ENCODE data around the gene SEC23A.

DNA sequence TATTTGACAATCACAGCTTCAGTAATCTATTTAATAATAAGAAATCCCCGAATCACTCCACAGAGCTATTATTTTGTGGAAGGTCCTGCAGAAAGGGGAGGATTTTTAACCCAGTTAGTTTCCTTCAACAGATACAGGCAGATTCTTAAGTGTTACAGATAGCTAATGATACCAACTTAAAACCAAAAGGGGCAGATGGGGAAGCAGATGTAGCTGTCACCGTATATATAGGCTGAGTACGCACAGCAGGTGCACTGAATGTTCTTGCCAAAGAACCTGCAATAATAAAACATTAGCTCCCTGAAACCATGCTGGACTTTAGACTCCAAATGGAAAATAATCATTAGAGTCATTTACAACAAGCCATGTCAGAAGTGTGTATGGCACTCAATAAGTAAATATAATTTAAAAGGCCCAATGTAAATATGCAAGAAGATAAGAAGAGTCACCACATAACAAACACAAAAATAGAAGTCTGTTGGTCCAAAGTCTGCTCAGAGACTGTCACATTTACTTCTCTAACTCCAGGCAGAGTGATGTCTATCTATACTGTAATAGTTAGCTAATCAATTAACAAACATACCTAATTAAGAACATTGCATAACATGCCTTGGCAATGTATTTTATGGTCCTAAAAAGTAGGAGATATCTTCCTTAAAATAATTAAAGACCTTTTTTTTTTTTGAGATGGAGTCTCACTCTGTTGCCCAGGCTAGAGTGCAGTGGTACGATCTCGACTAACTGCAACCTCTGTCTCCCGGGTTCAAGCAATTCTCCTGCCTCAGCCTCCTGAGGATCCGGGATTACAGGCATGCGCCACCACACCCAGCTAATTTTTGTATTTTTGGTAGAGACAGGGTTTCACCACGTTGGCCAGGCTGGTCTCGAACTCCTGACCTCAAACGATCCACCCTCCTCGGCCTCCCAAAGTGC lies 78.8 kb downstream of the SEC23A start:
- TF ChIP-seq, protein P1, sequence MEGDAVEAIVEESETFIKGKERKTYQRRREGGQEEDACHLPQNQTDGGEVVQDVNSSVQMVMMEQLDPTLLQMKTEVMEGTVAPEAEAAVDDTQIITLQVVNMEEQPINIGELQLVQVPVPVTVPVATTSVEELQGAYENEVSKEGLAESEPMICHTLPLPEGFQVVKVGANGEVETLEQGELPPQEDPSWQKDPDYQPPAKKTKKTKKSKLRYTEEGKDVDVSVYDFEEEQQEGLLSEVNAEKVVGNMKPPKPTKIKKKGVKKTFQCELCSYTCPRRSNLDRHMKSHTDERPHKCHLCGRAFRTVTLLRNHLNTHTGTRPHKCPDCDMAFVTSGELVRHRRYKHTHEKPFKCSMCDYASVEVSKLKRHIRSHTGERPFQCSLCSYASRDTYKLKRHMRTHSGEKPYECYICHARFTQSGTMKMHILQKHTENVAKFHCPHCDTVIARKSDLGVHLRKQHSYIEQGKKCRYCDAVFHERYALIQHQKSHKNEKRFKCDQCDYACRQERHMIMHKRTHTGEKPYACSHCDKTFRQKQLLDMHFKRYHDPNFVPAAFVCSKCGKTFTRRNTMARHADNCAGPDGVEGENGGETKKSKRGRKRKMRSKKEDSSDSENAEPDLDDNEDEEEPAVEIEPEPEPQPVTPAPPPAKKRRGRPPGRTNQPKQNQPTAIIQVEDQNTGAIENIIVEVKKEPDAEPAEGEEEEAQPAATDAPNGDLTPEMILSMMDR (IDR thresholded peaks at IDR 0.05) = no peak
- TF ChIP-seq POLR2A (IDR thresholded peaks at IDR 0.05) = no peak
